ENCODE measurements around the gene LRMDA. TPM values are rescaled to one million over a fixed set of nuclear protein-coding genes. Genes with fewer than 3 reads are reported as not detected.

Gene LRMDA
- total and polyA plus RNA-seq, 10 of the 15 experiments (the other 5 are each of a cell fraction or from before 2014, with no cell fraction given): 0.07 to 0.54 (median 0.29) TPM; not detected in 4

- Histone ChIP-seq H4K20me1 (ENCODE audit: control insufficient read depth, insufficient read depth) (no peaks in the 10 kb centered on the region), H3K4me3 (no peak overlapping the region), H3K36me3 (ENCODE audit: control insufficient read depth in 2 of 2, insufficient read depth in 2 of 2, low read length in 1 of 2) (no peaks in the 10 kb centered on the region), H3K4me2 (ENCODE audit: control insufficient read depth, insufficient read depth) (no peak overlapping the region), H3K27me3 (replicated peaks in 1 of 2; ENCODE audit: control insufficient read depth in 2 of 2, insufficient read depth in 2 of 2, low read length in 1 of 2) (no peaks in the 10 kb centered on the region), H3K4me1 (ENCODE audit: control insufficient read depth, insufficient read depth, low read length) (no peaks in the 10 kb centered on the region), H3K9me3 (replicated peaks; ENCODE audit: control insufficient read depth, insufficient read depth, low read length) (no peaks in the 10 kb centered on the region), H3K9ac (ENCODE audit: control insufficient read depth, insufficient read depth, low read length) (no peak overlapping the region), H3K27ac (ENCODE audit: control insufficient read depth, insufficient read depth) (no peak overlapping the region), H2AFZ (ENCODE audit: control insufficient read depth, low read depth, low read length) (no peak overlapping the region), H3K79me2 (ENCODE audit: control insufficient read depth, insufficient read depth, low read length) (no peaks in the 10 kb centered on the region)
- intact Hi-C loops (cut with micrococcal nuclease; ENCODE audit: unreplicated experiment) (loop anchor here (10.0 kb wide), 1 partner anchor 236 kb away; the partner anchor contains the start of gene ZNF503), in situ Hi-C loops (cut with MboI) (no loop called here)
- no peak for DNase-seq (ENCODE audit: low read depth, low spot score)
- ChIA-PET SMC1A (ENCODE audit: uncharacterized antibody, unreplicated experiment) (interaction anchor here (1.1 kb wide), 1 partner anchor 11 kb away, joined by 3 read pairs; no protein-coding TSS in a partner anchor), RAD21 (ENCODE audit: unreplicated experiment) (interaction anchor here (0.9 kb wide), 1 partner anchor 223 kb away, joined by 3 read pairs; no protein-coding TSS in a partner anchor), POLR2A (no interaction called here), CTCF (interaction anchor here (0.6 kb wide), 1 partner anchor 189 kb away, joined by 3 read pairs; no protein-coding TSS in a partner anchor)
- ATAC-seq: no peak
- TF ChIP-seq PAX8 (IDR thresholded peaks at IDR 0.05) (no peak), ASH2L (IDR thresholded peaks at IDR 0.05; ENCODE audit: borderline replicate concordance, low read depth) (no peak), SRF (IDR thresholded peaks at IDR 0.05; ENCODE audit: low read depth in 2 of 2, low read length in 2 of 2) (no peak), JUNB (IDR thresholded peaks at IDR 0.05) (no peak)
- 50% methylated on average over 3 of the region's 3 CpGs for WGBS (ENCODE audit: insufficient coverage, insufficient replicate concordance, low lambda C conversion rate, missing lambda C conversion rate)
- no peak for FAIRE-seq
- BruUV-seq (replicated peaks): no TSS peak
Measured at GRCh38 chr10:75640381-75640780, 209.0 kb downstream of the LRMDA start.

DNA sequence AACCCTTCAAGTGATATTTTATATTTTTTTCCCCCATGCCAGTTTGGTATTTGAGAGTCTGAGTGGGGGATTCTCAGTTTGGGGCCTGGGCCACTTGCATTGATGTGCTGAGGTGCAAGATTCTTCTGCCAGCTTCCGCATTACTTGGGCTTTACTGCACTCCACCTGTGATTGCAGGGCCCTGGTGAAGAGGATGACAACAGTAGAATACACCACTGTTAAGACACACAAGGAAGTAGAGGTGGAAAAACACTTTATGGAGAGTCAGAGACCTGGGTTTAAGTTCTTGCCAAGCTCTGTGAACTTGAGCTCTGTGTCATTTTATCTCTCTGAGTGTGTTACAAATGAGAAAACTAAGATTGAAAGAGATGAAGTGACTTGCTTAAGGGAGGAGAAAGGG lies 209.4 kb downstream of the LRMDA start:
- Histone ChIP-seq H3K4me2 (ENCODE audit: control insufficient read depth, insufficient read depth) (no peak overlapping the region), H3K79me2 (ENCODE audit: control insufficient read depth, insufficient read depth, low read length) (no peaks in the 10 kb centered on the region), H3K4me1 (ENCODE audit: control insufficient read depth, insufficient read depth, low read length) (no peaks in the 10 kb centered on the region), H3K9ac (ENCODE audit: control insufficient read depth, insufficient read depth, low read length) (no peak overlapping the region), H3K4me3 (no peak overlapping the region), H2AFZ (ENCODE audit: control insufficient read depth, low read depth, low read length) (no peak overlapping the region), H3K27ac (ENCODE audit: control insufficient read depth, insufficient read depth) (no peak overlapping the region), H3K27me3 (replicated peaks in 1 of 2; ENCODE audit: control insufficient read depth in 2 of 2, insufficient read depth in 2 of 2, low read length in 1 of 2) (no peaks in the 10 kb centered on the region), H3K36me3 (ENCODE audit: control insufficient read depth in 2 of 2, insufficient read depth in 2 of 2, low read length in 1 of 2) (no peaks in the 10 kb centered on the region), H3K9me3 (replicated peaks; ENCODE audit: control insufficient read depth, insufficient read depth, low read length) (no peaks in the 10 kb centered on the region), H4K20me1 (ENCODE audit: control insufficient read depth, insufficient read depth) (no peaks in the 10 kb centered on the region)
- in situ Hi-C loops (cut with MboI): no loop called here
- ChIA-PET CTCF (interaction anchor here (0.6 to 1.9 kb wide), 2 partner anchors 11 to 188 kb away, joined by 3 to 6 read pairs; no protein-coding TSS in a partner anchor), POLR2A (no interaction called here), RAD21 (ENCODE audit: unreplicated experiment) (interaction anchor here (0.9 to 1.6 kb wide), 2 partner anchors 12 to 224 kb away, joined by 3 to 4 read pairs; no protein-coding TSS in a partner anchor), SMC1A (ENCODE audit: uncharacterized antibody, unreplicated experiment) (interaction anchor here (0.7 to 1.1 kb wide), 2 partner anchors 11 to 71 kb away, joined by 3 read pairs; no protein-coding TSS in a partner anchor)
- ATAC-seq (no peak), FAIRE-seq (no peak), DNase-seq (ENCODE audit: low read depth, low spot score) (no peak)
- intact Hi-C loops (cut with micrococcal nuclease; ENCODE audit: unreplicated experiment): loop anchor here (10.0 kb wide), 1 partner anchor 236 kb away; the partner anchor contains the start of gene ZNF503
- 100% methylated on average over 1 of the region's 1 CpG for WGBS (ENCODE audit: insufficient coverage, insufficient replicate concordance, low lambda C conversion rate, missing lambda C conversion rate)
- no TSS peak for BruUV-seq (replicated peaks)
- TF ChIP-seq CBX5 (IDR thresholded peaks at IDR 0.05; ENCODE audit: low read depth) (no peak), IRF3 (IDR thresholded peaks at IDR 0.05) (no peak), MYB (IDR thresholded peaks at IDR 0.05; ENCODE audit: borderline replicate concordance, low read depth, low read length) (no peak), TCF7 (IDR thresholded peaks at IDR 0.05; ENCODE audit: borderline replicate concordance) (no peak), LARP7 (IDR thresholded peaks at IDR 0.05) (no peak), ZNF384 (IDR thresholded peaks at IDR 0.05; ENCODE audit: borderline replicate concordance, low read depth, low read length) (no peak)
- TF ChIP-seq, protein P1, sequence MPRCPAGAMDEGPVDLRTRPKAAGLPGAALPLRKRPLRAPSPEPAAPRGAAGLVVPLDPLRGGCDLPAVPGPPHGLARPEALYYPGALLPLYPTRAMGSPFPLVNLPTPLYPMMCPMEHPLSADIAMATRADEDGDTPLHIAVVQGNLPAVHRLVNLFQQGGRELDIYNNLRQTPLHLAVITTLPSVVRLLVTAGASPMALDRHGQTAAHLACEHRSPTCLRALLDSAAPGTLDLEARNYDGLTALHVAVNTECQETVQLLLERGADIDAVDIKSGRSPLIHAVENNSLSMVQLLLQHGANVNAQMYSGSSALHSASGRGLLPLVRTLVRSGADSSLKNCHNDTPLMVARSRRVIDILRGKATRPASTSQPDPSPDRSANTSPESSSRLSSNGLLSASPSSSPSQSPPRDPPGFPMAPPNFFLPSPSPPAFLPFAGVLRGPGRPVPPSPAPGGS (IDR thresholded peaks at IDR 0.05; ENCODE audit: borderline replicate concordance, insufficient read depth, low read depth, low read length, poor library complexity, severe bottlenecking): no peak
- TF ChIP-seq, protein P2, sequence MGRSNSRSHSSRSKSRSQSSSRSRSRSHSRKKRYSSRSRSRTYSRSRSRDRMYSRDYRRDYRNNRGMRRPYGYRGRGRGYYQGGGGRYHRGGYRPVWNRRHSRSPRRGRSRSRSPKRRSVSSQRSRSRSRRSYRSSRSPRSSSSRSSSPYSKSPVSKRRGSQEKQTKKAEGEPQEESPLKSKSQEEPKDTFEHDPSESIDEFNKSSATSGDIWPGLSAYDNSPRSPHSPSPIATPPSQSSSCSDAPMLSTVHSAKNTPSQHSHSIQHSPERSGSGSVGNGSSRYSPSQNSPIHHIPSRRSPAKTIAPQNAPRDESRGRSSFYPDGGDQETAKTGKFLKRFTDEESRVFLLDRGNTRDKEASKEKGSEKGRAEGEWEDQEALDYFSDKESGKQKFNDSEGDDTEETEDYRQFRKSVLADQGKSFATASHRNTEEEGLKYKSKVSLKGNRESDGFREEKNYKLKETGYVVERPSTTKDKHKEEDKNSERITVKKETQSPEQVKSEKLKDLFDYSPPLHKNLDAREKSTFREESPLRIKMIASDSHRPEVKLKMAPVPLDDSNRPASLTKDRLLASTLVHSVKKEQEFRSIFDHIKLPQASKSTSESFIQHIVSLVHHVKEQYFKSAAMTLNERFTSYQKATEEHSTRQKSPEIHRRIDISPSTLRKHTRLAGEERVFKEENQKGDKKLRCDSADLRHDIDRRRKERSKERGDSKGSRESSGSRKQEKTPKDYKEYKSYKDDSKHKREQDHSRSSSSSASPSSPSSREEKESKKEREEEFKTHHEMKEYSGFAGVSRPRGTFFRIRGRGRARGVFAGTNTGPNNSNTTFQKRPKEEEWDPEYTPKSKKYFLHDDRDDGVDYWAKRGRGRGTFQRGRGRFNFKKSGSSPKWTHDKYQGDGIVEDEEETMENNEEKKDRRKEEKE (IDR thresholded peaks at IDR 0.05): no peak

Data from GM12878 (cell line).